Hepatocyte (in vitro differentiated cells): ENCODE results near the gene NUS1.

Source experiments
- CTCF ChIP-seq: fragments of 200-600 bp; sonication (generic); IDR thresholded peaks from 2 replicates; pipeline ENCODE4 v1.5.1; 2016; ENCODE audit warnings: antibody characterized with exemption, mild to moderate bottlenecking; ENCODE audit not compliant: poor library complexity
- EZH2 ChIP-seq: fragments of 200-600 bp; sonication (generic); IDR thresholded peaks from 2 replicates; pipeline ENCODE4 v1.6.1; 2016; ENCODE audit warnings: antibody characterized with exemption, mild to moderate bottlenecking, borderline replicate concordance

- no peak for TF ChIP-seq CTCF
- no peak for TF ChIP-seq EZH2
Observed at GRCh38 chr6:117653949-117654348, 21.3 kb upstream of the NUS1 start.
